H1 (cell line): ENCODE data around the gene AP1G2. TPM values are rescaled to one million over a fixed set of nuclear protein-coding genes. Genes with fewer than 3 reads are reported as not detected.

Experiments
- CTCF ChIA-PET: fragments of 300-600 bp; sonication (Branson Sonifier 250); formaldehyde crosslinking; loops from one replicate; lab custom pipeline; 2021; ENCODE audit not compliant: partially characterized antibody; lab: Charles Lee
- POLR2A ChIA-PET: fragments of 300-600 bp; sonication (Branson Sonifier 250); formaldehyde crosslinking; loops from one replicate; lab custom pipeline; 2021; ENCODE audit warnings: inconsistent platforms; ENCODE audit not compliant: partially characterized antibody; lab: Charles Lee
- DNase-seq, 2 experiments: peaks; one replicate each; pipeline versions ENCODE4 v3.0.0 to v3.0.0-alpha.2; 2010 to 2022; ENCODE audit warnings: low spot score in 2 of 2, low read depth in 1 of 2, mixed read lengths in 1 of 2
- FAIRE-seq: peaks from 2 replicates; lab custom pipeline; 2011; peaks lifted over from hg19 to GRCh38; lab: Jason Lieb, UNC
- H2AFZ ChIP-seq: 2 replicates; pipeline ENCODE4 v1.8.1; 2012; ENCODE audit warnings: low read length, inconsistent platforms
- H2AK5ac ChIP-seq: 2 replicates; pipeline ENCODE4 v1.6.1; 2013; ENCODE audit warnings: low read depth, low read length
- H2BK120ac ChIP-seq: replicated peaks from 2 replicates; pipeline ENCODE3; 2013; ENCODE audit warnings: low read depth, low read length, inconsistent platforms
- H2BK12ac ChIP-seq: 2 replicates; pipeline ENCODE4 v1.6.1; 2013; ENCODE audit warnings: low read depth, low read length
- H2BK15ac ChIP-seq: 2 replicates; pipeline ENCODE4 v1.6.1; 2013; ENCODE audit warnings: low read length
- H2BK20ac ChIP-seq: 2 replicates; pipeline ENCODE4 v1.6.1; 2013; ENCODE audit warnings: low read length
- H2BK5ac ChIP-seq: 2 replicates; pipeline ENCODE4 v1.6.1; 2013; ENCODE audit warnings: low read depth, low read length
- H3K14ac ChIP-seq: 2 replicates; pipeline ENCODE4 v1.6.1; 2013; ENCODE audit warnings: inconsistent platforms; ENCODE audit not compliant: insufficient read length
- H3K18ac ChIP-seq: 2 replicates; pipeline ENCODE4 v1.6.1; 2013; ENCODE audit warnings: low read length; ENCODE audit errors: extremely low read depth
- H3K23ac ChIP-seq: 2 replicates; pipeline ENCODE4 v1.6.1; 2013; ENCODE audit warnings: inconsistent platforms; ENCODE audit not compliant: insufficient read length
- H3K23me2 ChIP-seq: 2 replicates; pipeline ENCODE4 v1.6.1; 2013; ENCODE audit warnings: low read depth, low read length
- H3K27ac ChIP-seq: 2 replicates; pipeline ENCODE4 v1.6.1; 2011; ENCODE audit warnings: low read depth, low read length, inconsistent platforms
- H3K27me3 ChIP-seq, 4 experiments: replicated peaks in 1 of 4; 1 replicate in 1 of 4; 2 replicates in 3 of 4; pipeline versions ENCODE4 v1.6.1 to v1.8.1; 2011 to 2013; ENCODE audit warnings: low read length in 3 of 4, mild to moderate bottlenecking in 3 of 4, inconsistent platforms in 2 of 4, mixed read lengths in 2 of 4, moderate library complexity in 1 of 4; ENCODE audit not compliant: control insufficient read depth in 3 of 4, insufficient read depth in 3 of 4; ENCODE audit errors: extremely low read depth in 1 of 4
- H3K36me3 ChIP-seq, 4 experiments: 2 replicates each; pipeline versions ENCODE4 v1.6.1 to v1.8.1; 2011 to 2013; ENCODE audit warnings: mild to moderate bottlenecking in 4 of 4, low read length in 3 of 4, moderate library complexity in 2 of 4, control low read depth in 1 of 4, inconsistent platforms in 1 of 4; ENCODE audit not compliant: insufficient read depth in 4 of 4, control insufficient read depth in 2 of 4
- H3K4ac ChIP-seq: replicated peaks from 2 replicates; pipeline ENCODE3; 2013; ENCODE audit warnings: low read length, low read depth, mixed read lengths, inconsistent platforms; ENCODE audit not compliant: insufficient read length
- H3K4me1 ChIP-seq, 4 experiments: replicated peaks in 1 of 4; 1 replicate in 1 of 4; 2 replicates in 3 of 4; pipeline versions ENCODE4 v1.6.1 to v1.8.1; 2011 to 2013; ENCODE audit warnings: low read length in 3 of 4, inconsistent platforms in 2 of 4, mixed read lengths in 1 of 4; ENCODE audit not compliant: insufficient read depth in 4 of 4, control insufficient read depth in 3 of 4
- H3K4me2 ChIP-seq, 2 experiments: 2 replicates each; pipeline versions ENCODE4 v1.6.1 to v1.8.1; 2011 to 2013; ENCODE audit warnings: low read depth in 2 of 2, low read length in 2 of 2, control low read depth in 1 of 2, inconsistent platforms in 1 of 2, mild to moderate bottlenecking in 1 of 2; ENCODE audit not compliant: insufficient read depth in 1 of 2
- H3K4me3 ChIP-seq, 4 experiments: fragments of 200-600, 300-600 bp in 1 of 4; sonication (generic), shearing (Covaris generic), sonication (Bioruptor Twin) in 1 of 4; 2 replicates each; pipeline versions ENCODE4 v1.5.1 to v1.8.1; 2011 to 2016; ENCODE audit warnings: low read length in 4 of 4, low read depth in 3 of 4, control low read depth in 2 of 4, inconsistent platforms in 2 of 4, mild to moderate bottlenecking in 2 of 4, mixed read lengths in 1 of 4, moderate library complexity in 1 of 4; ENCODE audit not compliant: insufficient read depth in 2 of 4; ENCODE audit errors: extremely low read depth in 1 of 4
- H3K56ac ChIP-seq: replicated peaks from 2 replicates; pipeline ENCODE3; 2013; ENCODE audit warnings: low read depth, mild to moderate bottlenecking, mixed read lengths, low read length, inconsistent platforms; ENCODE audit not compliant: insufficient read length
- H3K79me1 ChIP-seq: 2 replicates; pipeline ENCODE4 v1.6.1; 2013; ENCODE audit warnings: low read depth, low read length, control low read depth
- H3K79me2 ChIP-seq, 2 experiments: 2 replicates each; pipeline versions ENCODE4 v1.6.1 to v1.8.1; 2012 to 2013; ENCODE audit warnings: low read length in 2 of 2, mild to moderate bottlenecking in 2 of 2, inconsistent platforms in 1 of 2; ENCODE audit not compliant: insufficient read depth in 2 of 2, control insufficient read depth in 1 of 2
- H3K9ac ChIP-seq, 4 experiments: replicated peaks in 1 of 4; 1 replicate in 1 of 4; 2 replicates in 3 of 4; pipeline versions ENCODE4 v1.6.1 to v1.8.1; 2011 to 2013; ENCODE audit warnings: low read depth in 3 of 4, low read length in 3 of 4, control low read depth in 2 of 4, mild to moderate bottlenecking in 2 of 4, moderate library complexity in 2 of 4, inconsistent platforms in 1 of 4; ENCODE audit errors: extremely low read depth in 1 of 4
- H3K9me3 ChIP-seq, 2 experiments: 2 replicates each; pipeline versions ENCODE4 v1.6.1 to v1.8.1; 2012 to 2013; ENCODE audit warnings: mild to moderate bottlenecking in 2 of 2, moderate library complexity in 2 of 2, control low read depth in 1 of 2, inconsistent platforms in 1 of 2, low read depth in 1 of 2, low read length in 1 of 2, mixed read lengths in 1 of 2; ENCODE audit not compliant: insufficient read depth in 2 of 2
- H4K20me1 ChIP-seq, 2 experiments: replicated peaks in 1 of 2; 2 replicates each; pipeline versions ENCODE3 to v1.8.1; 2011 to 2013; ENCODE audit warnings: inconsistent platforms in 2 of 2, low read length in 2 of 2, mild to moderate bottlenecking in 1 of 2; ENCODE audit not compliant: insufficient read depth in 2 of 2, control insufficient read depth in 1 of 2
- H4K5ac ChIP-seq: 2 replicates; pipeline ENCODE4 v1.6.1; 2013; ENCODE audit warnings: low read length, low read depth, mixed read lengths, inconsistent platforms; ENCODE audit not compliant: insufficient read length
- H4K8ac ChIP-seq: 2 replicates; pipeline ENCODE4 v1.8.0; 2013; ENCODE audit warnings: mild to moderate bottlenecking, moderate library complexity, low read length, inconsistent platforms; ENCODE audit not compliant: insufficient read depth; ENCODE audit errors: extremely low read depth
- H4K91ac ChIP-seq: replicated peaks from 2 replicates; pipeline ENCODE3; 2013; ENCODE audit warnings: low read length, mixed read lengths, inconsistent platforms; ENCODE audit not compliant: insufficient read length
- CTCF ChIP-seq, 3 experiments: IDR thresholded peaks; 1 replicate in 2 of 3; 2 replicates in 1 of 3; pipeline versions ENCODE4 v1.5.1 to v1.6.1; 2011; ENCODE audit warnings: low read length in 3 of 3, mild to moderate bottlenecking in 3 of 3, inconsistent platforms in 2 of 3, low read depth in 1 of 3, moderate library complexity in 1 of 3; ENCODE audit not compliant: insufficient read depth in 1 of 3; ENCODE audit errors: control extremely low read depth in 1 of 3
- KDM5A ChIP-seq: fragments of 200-600 bp; IDR thresholded peaks from 2 replicates; pipeline ENCODE4 v1.7.1; 2012; ENCODE audit warnings: mild to moderate bottlenecking, low read length, inconsistent platforms, mixed read lengths
- NRF1 ChIP-seq: IDR thresholded peaks from 2 replicates; pipeline ENCODE4 v1.6.1; 2011; ENCODE audit warnings: mild to moderate bottlenecking, low read depth, low read length, improper control_type of control experiment
- SP1 ChIP-seq: IDR thresholded peaks from 2 replicates; pipeline ENCODE4 v1.6.1; 2011; ENCODE audit warnings: low read depth, low read length
- TAF7 ChIP-seq: optimal IDR thresholded peaks from 2 replicates; pipeline ENCODE3; 2011; ENCODE audit warnings: low read depth, mild to moderate bottlenecking, inconsistent platforms, low read length, moderate library complexity, borderline replicate concordance
- WGBS, 2 experiments: shearing (Covaris generic) in 1 of 2; methylation state at CpG; one replicate each; pipeline versions ENCODE4 v1.1.6 to v1.1.7; 2013 to 2015; ENCODE audit warnings: low lambda C conversion rate in 2 of 2, mixed read lengths in 2 of 2, inconsistent platforms in 1 of 2, low coverage in 1 of 2, missing lambda C conversion rate in 1 of 2; ENCODE audit not compliant: insufficient replicate concordance in 2 of 2, insufficient coverage in 1 of 2, insufficient read length in 1 of 2; ENCODE audit errors: extremely low coverage in 1 of 2, missing lambda C conversion rate in 1 of 2; 5-methylcytosine and 5-hydroxymethylcytosine counted together
- polyA plus RNA-seq, 7 experiments: library from polyadenylated mRNA; depleted of rRNA in 3 of 7; stranded (reverse) in 5 of 7; unstranded in 2 of 7; fragments of >200 nt in 5 of 7; fragments of 200-250 nt in 2 of 7; gene quantifications; 1 replicate in 5 of 7; 2 replicates in 1 of 7; 4 replicates in 1 of 7; pipeline versions ENCODE4 v1.2.1 to v1.2.3, GENCODE V29; 2011 to 2013; ENCODE audit warnings: missing spikeins in 2 of 7, mixed read lengths in 2 of 7
- total RNA-seq: library from RNA; stranded (reverse); fragmentation: NEBNext Ultra II Directional; extraction: Animal tissue kit (Norgen Biotek cat#: 25700); gene quantifications from 2 replicates; pipeline ENCODE4 v1.2.1, GENCODE V29; 2021

The AP1G2 gene
- total and polyA plus RNA-seq, 2 of the 8 experiments (the other 6 are each of a cell fraction or from before 2014, with no cell fraction given): 70.9 to 134 TPM

- H2BK15ac ChIP-seq: no peak overlapping the region
- no peak overlapping the region for H2AK5ac ChIP-seq
- H3K79me2 ChIP-seq: no peaks in the 10 kb centered on the region
- no peak overlapping the region for H2BK120ac ChIP-seq
- no peak overlapping the region for H4K5ac ChIP-seq
- H3K27me3 ChIP-seq: peaks cover 9 to 19% (median 16%) of the 10 kb centered on the region in 4 experiments; a peak in 6 of 7 replicates
- FAIRE-seq (no peak), DNase-seq (no peak)
- H3K27ac ChIP-seq: no peak overlapping the region
- H3K9me3 ChIP-seq: no peaks in the 10 kb centered on the region; a peak in 1 of 4 replicates
- H3K79me1 ChIP-seq: no peaks in the 10 kb centered on the region
- H2BK12ac ChIP-seq: no peak overlapping the region
- H4K20me1 ChIP-seq: no peaks in the 10 kb centered on the region
- POLR2A ChIA-PET: interaction anchor here (0.6 to 3.8 kb wide), 7 partner anchors 13 to 533 kb away, joined by 3 to 14 read pairs (median 4); partner anchors contain the start of genes AP1G2, DCAF11 and NRL
- H2AFZ ChIP-seq: no peak overlapping the region
- peaks cover 13% of the 10 kb centered on the region; the same call in 1 of the 2 replicates for H3K23me2 ChIP-seq
- peaks cover 5 to 13% (median 7%) of the 10 kb centered on the region in 4 experiments; a peak in 6 of 7 replicates for H3K4me1 ChIP-seq
- no peak overlapping the region for H3K9ac ChIP-seq
- no peak overlapping the region for H3K4me2 ChIP-seq
- no peak overlapping the region for H3K4ac ChIP-seq
- H2BK20ac ChIP-seq: no peak overlapping the region
- no peak overlapping the region for H2BK5ac ChIP-seq
- WGBS, 2 experiments: 76% methylated on average over 5 of the region's 8 CpGs; no CpG with 5 or more reads in 1 of the 2 experiments
- H3K18ac ChIP-seq: no peak overlapping the region
- H3K4me3 ChIP-seq: no peak overlapping the region
- H4K91ac ChIP-seq: no peak overlapping the region
- CTCF ChIA-PET: interaction anchor here (0.6 to 2.4 kb wide), 15 partner anchors 10 to 499 kb away, joined by 3 to 7 read pairs (median 4); no protein-coding TSS in a partner anchor
- H3K56ac ChIP-seq: no peak overlapping the region
- no peak overlapping the region for H3K23ac ChIP-seq
- H4K8ac ChIP-seq: no peak overlapping the region
- TF ChIP-seq NRF1 (no peak), SP1 (no peak), CTCF (IDR thresholded peaks at IDR 0.05; ENCODE audit: control extremely low read depth in 1 of 3, insufficient read depth in 1 of 3, low read depth in 1 of 3, low read length in 3 of 3) (peak; percentile 3 to 29 (median 14); a peak in 2 of 4 replicates), TAF7 (no peak), KDM5A (no peak)
- H3K36me3 ChIP-seq: no peaks in the 10 kb centered on the region; a peak in 1 of 8 replicates
- H3K14ac ChIP-seq: no peak overlapping the region
Observed at GRCh38 chr14:23580948-23581281, 13.3 kb upstream of the AP1G2 start.
